HG03066 (cell line): ENCODE measurements around the gene HTRA1.

Experiments
- ATAC-seq: cut with Tn5 transposase; IDR thresholded peaks from one replicate; pipeline ENCODE4 v1.9.1; 2021; ENCODE audit warnings: low read depth; ENCODE audit not compliant: unreplicated experiment

HTRA1 gene

GRCh38 chr10:122461367-122461728, at the start of gene HTRA1:
HTRA1 (plus strand) TSS chr10:122461553; CDS start chr10:122461653, 100 bp downstream.
- ATAC-seq, result no peak

- no peak for ATAC-seq
These were observed 48.0 kb upstream of the HTRA1 start for GRCh38 chr10:122413327-122413726.

- no peak for ATAC-seq
These were observed 43.7 kb upstream of the HTRA1 start for GRCh38 chr10:122417667-122418066.

- ATAC-seq, result no peak
These were observed 42.3 kb upstream of the HTRA1 start for GRCh38 chr10:122419016-122419415.

- no peak for ATAC-seq
These were observed 41.3 kb upstream of the HTRA1 start for GRCh38 chr10:122419876-122420623.

GRCh38 chr10:122420624-122421007, 40.7 kb upstream of the HTRA1 start:
- no peak for ATAC-seq

GRCh38 chr10:122421054-122421625, 40.2 kb upstream of the HTRA1 start:
- ATAC-seq, result no peak

- no peak for ATAC-seq
These were observed 39.6 kb upstream of the HTRA1 start for GRCh38 chr10:122421742-122422141.

GRCh38 chr10:122422266-122422989, 38.9 kb upstream of the HTRA1 start:
- no peak for ATAC-seq

- ATAC-seq, result no peak
These were observed 37.3 kb upstream of the HTRA1 start for GRCh38 chr10:122424059-122424458.

- ATAC-seq, result no peak
These were observed 34.5 kb upstream of the HTRA1 start for GRCh38 chr10:122426829-122427228.

- ATAC-seq, result no peak
These were observed 34.1 kb upstream of the HTRA1 start for GRCh38 chr10:122427280-122427679.

GRCh38 chr10:122435212-122435827, 26.0 kb upstream of the HTRA1 start:
- ATAC-seq, result no peak

GRCh38 chr10:122441961-122442360, 19.4 kb upstream of the HTRA1 start:
- ATAC-seq, result no peak

GRCh38 chr10:122445469-122445868, 15.9 kb upstream of the HTRA1 start:
- ATAC-seq, result no peak

GRCh38 chr10:122445904-122446303, 15.4 kb upstream of the HTRA1 start:
- ATAC-seq, result no peak

- ATAC-seq, result no peak
These were observed 14.5 kb upstream of the HTRA1 start for GRCh38 chr10:122446668-122447423.

- no peak for ATAC-seq
These were observed 12.8 kb upstream of the HTRA1 start for GRCh38 chr10:122448600-122448999.

GRCh38 chr10:122449153-122449552, 12.2 kb upstream of the HTRA1 start:
- ATAC-seq, result no peak

GRCh38 chr10:122450353-122450990, 10.9 kb upstream of the HTRA1 start:
- no peak for ATAC-seq
